Endothelial cell of umbilical vein (primary cell): ENCODE results near the gene LOXL4. TPM values are rescaled to one million over a fixed set of nuclear protein-coding genes. Genes with fewer than 3 reads are reported as not detected.

Experiments
- BruUV-seq: library from RNA; stranded (reverse); fragments of 400-500 nt; replicated peaks from 2 replicates; lab custom pipeline; 2021; lab: Mats Ljungman, UMichigan
- CTCF ChIA-PET: fragments of 300-600, 350-600 bp; sonication (Branson Sonifier 250); formaldehyde crosslinking; loops from one replicate; lab custom pipeline; 2021; ENCODE audit warnings: antibody characterized with exemption, inconsistent platforms; lab: Charles Lee
- POLR2A ChIA-PET: fragments of 300-600, 350-600 bp; sonication (Branson Sonifier 250); formaldehyde crosslinking; loops from one replicate; lab custom pipeline; 2021; ENCODE audit warnings: antibody characterized with exemption, inconsistent platforms; lab: Charles Lee
- DNase-seq: peaks from one replicate; pipeline ENCODE4 v3.0.0-alpha.2; 2011; ENCODE audit warnings: low read depth, low spot score
- FAIRE-seq: peaks from 2 replicates; lab custom pipeline; 2011; peaks lifted over from hg19 to GRCh38; lab: Jason Lieb, UNC
- H2AFZ ChIP-seq: 2 replicates; pipeline ENCODE4 v1.6.0; 2012; ENCODE audit warnings: low read depth, low read length, control low read depth, inconsistent platforms
- H3K27ac ChIP-seq: 2 replicates; pipeline ENCODE4 v1.5.1; 2011; ENCODE audit warnings: low read depth, mild to moderate bottlenecking, control low read depth, low read length, moderate library complexity; ENCODE audit not compliant: insufficient read depth
- H3K27me3 ChIP-seq, 2 experiments: 2 replicates each; pipeline versions ENCODE4 v1.6.0 to v1.6.1; 2011; ENCODE audit warnings: low read length in 2 of 2, mixed read lengths in 1 of 2; ENCODE audit not compliant: control insufficient read depth in 2 of 2, insufficient read depth in 2 of 2
- H3K36me3 ChIP-seq, 2 experiments: 2 replicates in 1 of 2; 3 replicates in 1 of 2; pipeline ENCODE4 v1.5.1; 2011; ENCODE audit warnings: low read length in 2 of 2, mild to moderate bottlenecking in 1 of 2, moderate library complexity in 1 of 2; ENCODE audit not compliant: control insufficient read depth in 2 of 2, insufficient read depth in 2 of 2; ENCODE audit errors: extremely low read depth in 1 of 2
- H3K4me1 ChIP-seq: 3 replicates; pipeline ENCODE4 v1.5.1; 2011; ENCODE audit warnings: mild to moderate bottlenecking, low read length; ENCODE audit not compliant: control insufficient read depth, insufficient read depth; ENCODE audit errors: extremely low read depth
- H3K4me2 ChIP-seq: 2 replicates; pipeline ENCODE4 v1.6.1; 2011; ENCODE audit warnings: low read length, control low read depth, mixed read lengths; ENCODE audit not compliant: insufficient read depth
- H3K4me3 ChIP-seq, 3 experiments: fragments of 200-600 bp in 1 of 3; sonication (generic), shearing (Covaris generic) in 1 of 3; replicated peaks in 1 of 3; 2 replicates each; pipeline ENCODE4 v1.5.1; 2011 to 2016; ENCODE audit warnings: control low read depth in 3 of 3, low read length in 3 of 3, mild to moderate bottlenecking in 2 of 3, inconsistent platforms in 1 of 3, low read depth in 1 of 3, moderate library complexity in 1 of 3; ENCODE audit not compliant: insufficient read depth in 1 of 3
- H3K79me2 ChIP-seq: 2 replicates; pipeline ENCODE4 v1.6.0; 2012; ENCODE audit warnings: low read length, inconsistent platforms; ENCODE audit not compliant: control insufficient read depth, insufficient read depth
- H3K9ac ChIP-seq: replicated peaks from 2 replicates; pipeline ENCODE3; 2011; ENCODE audit warnings: low read length, control low read depth; ENCODE audit not compliant: insufficient read depth; ENCODE audit errors: extremely low read depth
- H3K9me1 ChIP-seq: replicated peaks from 3 replicates; pipeline ENCODE4 v1.6.0; 2011; ENCODE audit warnings: mild to moderate bottlenecking, low read length; ENCODE audit not compliant: control insufficient read depth, insufficient read depth; ENCODE audit errors: extremely low read depth
- H3K9me3 ChIP-seq: replicated peaks from 2 replicates; pipeline ENCODE4 v1.5.1; 2012; ENCODE audit warnings: low read length, inconsistent platforms; ENCODE audit not compliant: control insufficient read depth, insufficient read depth
- H4K20me1 ChIP-seq: replicated peaks from 2 replicates; pipeline ENCODE3; 2011; ENCODE audit warnings: mild to moderate bottlenecking, low read length; ENCODE audit not compliant: control insufficient read depth, insufficient read depth; ENCODE audit errors: extremely low read depth
- CTCF ChIP-seq, 2 donors: IDR thresholded peaks; 1 replicate in 1 of 2; 2 replicates in 1 of 2; pipeline ENCODE4 v1.5.1; 2011; ENCODE audit warnings: low read length in 2 of 2, mild to moderate bottlenecking in 2 of 2, moderate library complexity in 2 of 2, control low read depth in 1 of 2, inconsistent platforms in 1 of 2, low read depth in 1 of 2; ENCODE audit not compliant: insufficient read depth in 1 of 2; ENCODE audit errors: extremely low read depth in 1 of 2
- EZH2 ChIP-seq: IDR thresholded peaks from 2 replicates; pipeline ENCODE4 v1.6.1; 2012; ENCODE audit warnings: borderline replicate concordance, low read depth, mild to moderate bottlenecking, moderate library complexity, low read length, inconsistent platforms; ENCODE audit not compliant: severe bottlenecking
- FOS ChIP-seq: IDR thresholded peaks from 2 replicates; pipeline ENCODE4 v1.6.1; 2011; ENCODE audit warnings: mild to moderate bottlenecking, low read length, moderate library complexity, borderline replicate concordance; ENCODE audit not compliant: insufficient read depth
- GATA2 ChIP-seq: IDR thresholded peaks from 2 replicates; pipeline ENCODE4 v1.7.0; 2011; ENCODE audit warnings: low read depth, mild to moderate bottlenecking, moderate library complexity, mixed read lengths, low read length; ENCODE audit not compliant: insufficient read length, insufficient read depth
- JUN ChIP-seq: IDR thresholded peaks from 2 replicates; pipeline ENCODE4 v1.6.1; 2011; ENCODE audit warnings: borderline replicate concordance, low read depth; ENCODE audit not compliant: insufficient read length, insufficient read depth
- MAX ChIP-seq: IDR thresholded peaks from 2 replicates; pipeline ENCODE4 v1.6.1; 2011; ENCODE audit not compliant: insufficient read depth, insufficient read length
- MYC ChIP-seq: IDR thresholded peaks from one replicate; pipeline ENCODE4 v1.6.1; 2011; ENCODE audit warnings: mild to moderate bottlenecking, low read depth, low read length
- POLR2A ChIP-seq: IDR thresholded peaks from 2 replicates; pipeline ENCODE4 v1.6.1; 2012; ENCODE audit warnings: low read depth, mild to moderate bottlenecking, control low read depth, low read length
- POLR2AphosphoS5 ChIP-seq: IDR thresholded peaks from 2 replicates; pipeline ENCODE4 v1.6.1; 2012; ENCODE audit warnings: low read depth, mild to moderate bottlenecking, control low read depth, low read length, moderate library complexity; ENCODE audit not compliant: insufficient read depth
- dilution Hi-C: fragments of 300-500 bp; cut with MboI; formaldehyde crosslinking; loops from one replicate; pipeline ENCODE4 v1.15.0; 2019; ENCODE audit warnings: low sequenced_read_pairs; ENCODE audit not compliant: extremely low pct_ligation_motif_present
- intact Hi-C: fragments of 100-400 bp; cut with micrococcal nuclease; formaldehyde crosslinking; loops from one replicate; pipeline ENCODE4 v1.10.0; 2022
- polyA plus RNA-seq, 4 experiments: library from polyadenylated mRNA; depleted of rRNA in 3 of 4; stranded (reverse) in 3 of 4; unstranded in 1 of 4; fragments of >200 nt; gene quantifications; 2 replicates each; pipeline versions ENCODE4 v1.2.1 to v1.2.3, GENCODE V29; 2011 to 2012; ENCODE audit warnings: missing spikeins in 1 of 4
- total RNA-seq: library from RNA; stranded (reverse); gene quantifications from 2 replicates; pipeline ENCODE4 v1.2.3, GENCODE V29; 2021

The LOXL4 gene
- total and polyA plus RNA-seq, 2 donors (not counting 3 experiments of a cell fraction or from before 2014, with no cell fraction given) = 1.4 to 1.9 TPM

- H3K79me2 ChIP-seq = no peaks in the 10 kb centered on the region
- no peaks in the 10 kb centered on the region for H4K20me1 ChIP-seq
- no peak overlapping the region for H3K27ac ChIP-seq
- DNase-seq (no peak), FAIRE-seq (no peak)
- CTCF ChIA-PET = interaction anchor here (0.9 to 1.7 kb wide), 3 partner anchors 8 to 80 kb away, joined by 3 to 6 read pairs (median 3); no protein-coding TSS in a partner anchor
- H3K27me3 ChIP-seq = peaks cover 21 to 23% of the 10 kb centered on the region in 2 experiments
- no peaks in the 10 kb centered on the region for H3K4me1 ChIP-seq
- H3K4me2 ChIP-seq = no peak overlapping the region
- H3K9ac ChIP-seq = no peak overlapping the region
- POLR2A ChIA-PET = no interaction called here
- H3K36me3 ChIP-seq = no peaks in the 10 kb centered on the region
- dilution Hi-C loops (no loop called here), intact Hi-C loops (no loop called here)
- TF ChIP-seq FOS (no peak), POLR2A (no peak), JUN (no peak), POLR2AphosphoS5 (no peak), MAX (no peak), GATA2 (no peak), EZH2 (no peak), MYC (no peak), CTCF (IDR thresholded peaks at IDR 0.05; ENCODE audit: extremely low read depth in 1 of 2, insufficient read depth in 1 of 2, low read depth in 1 of 2, low read length in 2 of 2) (no peak)
- H3K9me1 ChIP-seq = no peaks in the 10 kb centered on the region
- H2AFZ ChIP-seq = no peak overlapping the region
- H3K9me3 ChIP-seq = no peaks in the 10 kb centered on the region
- no TSS peak for BruUV-seq
- H3K4me3 ChIP-seq = no peak overlapping the region
These were observed 17.4 kb upstream of the LOXL4 start for GRCh38 chr10:98285416-98285815.
